Measurements from ENCODE around the gene MYO3B. TPM values are rescaled to one million over a fixed set of nuclear protein-coding genes. Genes with fewer than 3 reads are reported as not detected.

The MYO3B gene
- total RNA-seq, 4 donors from 2014 or later: 0.09 to 9.1 TPM; not detected in 2

DNA sequence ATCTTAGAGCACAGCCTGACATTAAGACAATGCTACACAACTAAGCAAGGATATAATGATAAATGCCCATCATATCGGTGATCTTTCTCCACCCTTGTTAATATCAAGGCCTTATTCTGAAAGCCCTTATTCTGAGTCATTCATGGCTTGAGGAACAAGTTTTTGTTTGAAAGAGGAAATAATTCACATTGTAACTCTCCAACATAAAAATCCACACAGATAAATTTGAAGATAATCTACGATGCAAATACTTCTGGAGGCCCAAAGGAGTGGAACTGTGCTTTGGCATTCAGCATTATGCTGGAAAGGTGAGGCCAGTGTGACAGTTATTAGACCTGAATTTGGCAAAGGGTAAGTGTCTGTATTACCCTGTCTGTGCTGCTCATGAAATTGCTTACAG is 227.4 kb downstream of the MYO3B start:
- no peaks in the 10 kb centered on the region for H3K27me3 ChIP-seq
- intact Hi-C loops (cut with DNase I; ENCODE audit: low total_unique reads): no loop called here
- DNase-seq: no peak
- no peak overlapping the region for H3K4me3 ChIP-seq
- no peak for TF ChIP-seq POLR2A (IDR thresholded peaks at IDR 0.05)
- TF ChIP-seq, protein P1, sequence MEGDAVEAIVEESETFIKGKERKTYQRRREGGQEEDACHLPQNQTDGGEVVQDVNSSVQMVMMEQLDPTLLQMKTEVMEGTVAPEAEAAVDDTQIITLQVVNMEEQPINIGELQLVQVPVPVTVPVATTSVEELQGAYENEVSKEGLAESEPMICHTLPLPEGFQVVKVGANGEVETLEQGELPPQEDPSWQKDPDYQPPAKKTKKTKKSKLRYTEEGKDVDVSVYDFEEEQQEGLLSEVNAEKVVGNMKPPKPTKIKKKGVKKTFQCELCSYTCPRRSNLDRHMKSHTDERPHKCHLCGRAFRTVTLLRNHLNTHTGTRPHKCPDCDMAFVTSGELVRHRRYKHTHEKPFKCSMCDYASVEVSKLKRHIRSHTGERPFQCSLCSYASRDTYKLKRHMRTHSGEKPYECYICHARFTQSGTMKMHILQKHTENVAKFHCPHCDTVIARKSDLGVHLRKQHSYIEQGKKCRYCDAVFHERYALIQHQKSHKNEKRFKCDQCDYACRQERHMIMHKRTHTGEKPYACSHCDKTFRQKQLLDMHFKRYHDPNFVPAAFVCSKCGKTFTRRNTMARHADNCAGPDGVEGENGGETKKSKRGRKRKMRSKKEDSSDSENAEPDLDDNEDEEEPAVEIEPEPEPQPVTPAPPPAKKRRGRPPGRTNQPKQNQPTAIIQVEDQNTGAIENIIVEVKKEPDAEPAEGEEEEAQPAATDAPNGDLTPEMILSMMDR (IDR thresholded peaks at IDR 0.05): no peak
- H3K36me3 ChIP-seq: no peaks in the 10 kb centered on the region
- H3K4me1 ChIP-seq: no peaks in the 10 kb centered on the region
- no peaks in the 10 kb centered on the region for H3K9me3 ChIP-seq
- no peak overlapping the region for H3K27ac ChIP-seq

DNA sequence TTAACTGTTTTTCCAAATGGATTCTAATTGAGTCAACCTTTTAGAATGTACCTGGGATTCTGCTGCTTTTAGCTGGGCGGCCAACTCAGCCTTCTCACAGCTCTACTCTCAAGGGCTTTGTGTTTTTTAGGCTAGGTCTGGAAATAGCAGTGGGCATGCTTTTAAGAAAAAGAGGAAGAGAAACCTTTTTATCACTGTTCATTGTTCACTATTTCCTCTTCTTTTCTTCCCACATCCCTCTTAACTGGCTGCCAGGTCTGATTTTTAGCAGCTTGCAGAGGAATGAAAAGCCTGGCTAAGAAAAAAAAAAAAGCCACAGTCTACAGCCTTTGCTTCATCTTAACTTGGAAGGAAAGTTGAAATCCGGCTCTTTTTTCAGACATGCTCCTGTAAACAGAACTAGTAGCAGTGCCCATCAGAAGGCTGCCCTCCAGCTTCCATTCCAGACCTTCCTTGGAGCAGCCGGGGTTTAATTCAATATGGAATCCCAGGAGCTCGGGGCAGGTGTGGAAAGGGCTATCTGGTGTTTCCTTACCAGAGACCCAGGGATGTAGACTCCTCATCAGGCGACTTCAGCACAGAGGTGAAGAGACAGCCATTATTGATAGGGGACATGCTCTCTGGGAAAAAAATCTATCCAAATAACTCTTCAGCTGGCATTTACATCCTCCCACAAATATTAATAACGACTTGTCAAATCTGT is 230.7 kb downstream of the MYO3B start:
- Histone ChIP-seq H3K4me1 (no peaks in the 10 kb centered on the region), H3K4me3 (no peak overlapping the region), H3K36me3 (no peaks in the 10 kb centered on the region), H3K27ac (no peak overlapping the region), H3K27me3 (no peaks in the 10 kb centered on the region), H3K9me3 (no peaks in the 10 kb centered on the region)
- TF ChIP-seq POLR2A (IDR thresholded peaks at IDR 0.05): no peak
- TF ChIP-seq, protein P1 (IDR thresholded peaks at IDR 0.05): no peak
- DNase-seq: no peak
- intact Hi-C loops (cut with DNase I; ENCODE audit: low total_unique reads): no loop called here

DNA sequence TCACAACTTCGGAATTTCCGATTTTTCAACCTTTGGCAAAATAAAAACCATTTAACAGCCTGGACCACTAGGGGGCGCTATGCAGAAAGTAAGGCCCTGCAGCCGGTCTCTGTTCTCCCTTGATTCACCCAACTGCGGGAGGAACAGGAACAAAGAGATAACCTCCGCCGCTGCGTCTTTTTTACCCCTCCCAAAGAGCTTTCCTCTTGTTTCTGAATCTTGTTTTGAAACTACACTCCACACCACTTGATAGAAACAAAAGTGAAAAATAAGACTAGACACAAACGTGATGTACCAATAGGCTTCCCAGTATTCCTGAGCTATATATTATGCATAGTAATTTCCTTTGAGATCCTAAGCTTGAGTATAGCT is 231.2 kb downstream of the MYO3B start:
- H3K4me3 ChIP-seq: no peak overlapping the region

DNA sequence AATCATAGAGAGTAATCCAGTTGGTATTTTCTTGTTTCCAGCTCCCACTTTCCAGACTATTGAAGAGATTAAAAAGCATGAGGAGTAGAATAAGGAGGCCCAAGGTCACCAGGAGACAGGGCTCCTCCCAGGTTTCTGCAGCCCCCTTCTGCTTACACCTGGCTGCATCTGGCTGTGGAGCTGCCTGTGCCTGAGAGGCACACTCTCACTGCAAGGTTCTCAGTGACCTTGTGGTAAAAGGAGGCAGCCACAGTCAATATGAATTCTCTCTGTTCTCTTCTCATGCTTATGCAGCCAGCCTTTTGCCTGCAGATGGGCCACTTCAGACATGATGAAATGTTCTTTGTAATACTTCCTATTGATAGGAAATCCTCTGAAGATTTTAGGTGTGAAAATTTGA is 233.7 kb downstream of the MYO3B start:
- Histone ChIP-seq H3K4me1 (no peaks in the 10 kb centered on the region), H3K4me3 (no peak overlapping the region), H3K9me3 (no peaks in the 10 kb centered on the region), H3K36me3 (no peaks in the 10 kb centered on the region), H3K27ac (no peak overlapping the region), H3K27me3 (no peaks in the 10 kb centered on the region)
- DNase-seq: no peak
- intact Hi-C loops (cut with DNase I; ENCODE audit: low total_unique reads): no loop called here
- TF ChIP-seq, protein P1 (IDR thresholded peaks at IDR 0.05): no peak
- TF ChIP-seq POLR2A (IDR thresholded peaks at IDR 0.05): no peak

More for the DNA sequence above, 231.2 kb downstream of the MYO3B start:
- peak; percentile 64 to 81 for DNase-seq
- intact Hi-C loops (cut with DNase I; ENCODE audit: low total_unique reads): no loop called here
- H3K36me3 ChIP-seq: no peaks in the 10 kb centered on the region
- H3K27me3 ChIP-seq: no peaks in the 10 kb centered on the region
- no peak overlapping the region for H3K27ac ChIP-seq
- H3K4me1 ChIP-seq: no peaks in the 10 kb centered on the region
- H3K9me3 ChIP-seq: no peaks in the 10 kb centered on the region
- TF ChIP-seq, protein P1 (IDR thresholded peaks at IDR 0.05): peak; percentile 66 to 87 (median 76)
- TF ChIP-seq POLR2A (IDR thresholded peaks at IDR 0.05): no peak

DNA sequence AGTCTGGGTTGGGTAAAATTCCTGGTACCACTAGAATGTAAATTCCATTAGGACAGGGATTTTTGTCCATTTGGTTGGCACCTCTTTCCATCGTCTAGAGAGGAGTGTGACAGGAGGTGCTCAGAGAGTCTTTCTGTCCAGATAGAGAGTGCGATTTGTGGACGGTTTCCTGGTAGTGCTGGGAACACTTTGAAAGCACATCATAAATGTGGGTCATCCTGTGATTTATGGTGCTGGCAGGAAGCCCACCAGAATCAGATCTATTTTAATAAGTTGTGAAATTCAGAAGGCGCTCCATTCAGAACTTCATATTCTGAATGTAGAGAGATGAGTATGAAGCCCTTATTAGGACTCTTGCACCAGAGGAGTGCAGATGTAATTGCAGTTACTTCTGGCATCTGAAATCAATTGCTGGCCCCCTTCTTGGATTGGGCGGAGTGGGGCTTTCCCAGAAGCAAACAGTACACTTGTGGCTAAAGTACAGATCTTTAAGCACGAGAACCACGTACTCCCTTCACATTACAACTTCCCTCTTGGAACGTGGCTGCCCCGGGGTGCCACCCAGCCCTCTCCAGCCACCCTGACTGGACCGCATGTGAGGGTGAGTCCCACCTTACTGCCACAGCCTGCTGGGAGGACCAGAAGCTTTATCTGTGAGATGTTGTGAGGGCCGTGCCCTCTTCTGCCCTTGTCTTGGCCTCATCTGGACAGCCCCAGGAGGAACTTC is 243.2 kb downstream of the MYO3B start:
- TF ChIP-seq, protein P1 (IDR thresholded peaks at IDR 0.05): no peak
- TF ChIP-seq POLR2A (IDR thresholded peaks at IDR 0.05): no peak
- DNase-seq: peak; percentile 22 to 23
- Histone ChIP-seq H3K4me3 (no peak overlapping the region), H3K36me3 (no peaks in the 10 kb centered on the region), H3K4me1 (no peaks in the 10 kb centered on the region), H3K27ac (no peak overlapping the region), H3K27me3 (no peaks in the 10 kb centered on the region), H3K9me3 (no peaks in the 10 kb centered on the region)
- intact Hi-C loops (cut with DNase I; ENCODE audit: low total_unique reads): no loop called here

Measured in uterus (tissue), 4 donors.